ENCODE measurements around the gene STX5.
"Not testable (repeated sequence)": the region's sequence is repeated elsewhere in the genome, so short reads cannot be mapped to it uniquely, and the experiment has no call there.

The STX5 gene

DNA sequence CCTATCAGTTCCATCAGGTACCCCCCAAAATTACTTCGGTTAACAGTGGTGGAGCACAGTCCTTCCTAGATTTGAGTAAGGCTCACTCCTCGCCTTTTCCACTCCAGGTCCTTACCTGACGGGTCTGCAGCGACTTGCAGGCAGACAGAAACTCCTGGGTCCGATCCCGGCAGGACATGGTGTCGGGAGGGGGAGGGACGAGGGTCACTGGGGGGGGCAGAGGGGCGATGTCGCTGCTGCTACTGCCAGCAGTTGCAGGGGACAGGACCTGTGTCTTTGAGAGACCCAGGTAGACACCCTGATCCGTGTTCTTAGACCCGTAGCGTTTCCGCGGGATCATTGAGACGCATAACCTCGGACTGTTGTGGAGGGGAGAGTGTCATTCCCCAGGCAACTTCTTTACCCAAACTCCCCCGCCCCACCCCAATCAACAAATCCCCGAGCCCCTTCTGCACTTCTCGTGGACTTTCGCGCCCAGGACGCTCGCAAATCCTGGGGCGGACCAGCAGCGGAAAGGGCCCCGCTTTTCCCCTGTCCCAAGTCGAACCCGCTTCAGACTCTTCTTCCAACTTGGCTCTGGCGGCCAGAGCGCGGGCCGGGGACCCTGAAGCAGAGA is 839 bp downstream of the STX5 start:
- no peak for DNase-seq (ENCODE audit: low read depth)

GRCh38 chr11:62828130-62828529 is 3.7 kb downstream of the STX5 start:
- DNase-seq (ENCODE audit: low read depth), result not testable (repeated sequence)

DNA sequence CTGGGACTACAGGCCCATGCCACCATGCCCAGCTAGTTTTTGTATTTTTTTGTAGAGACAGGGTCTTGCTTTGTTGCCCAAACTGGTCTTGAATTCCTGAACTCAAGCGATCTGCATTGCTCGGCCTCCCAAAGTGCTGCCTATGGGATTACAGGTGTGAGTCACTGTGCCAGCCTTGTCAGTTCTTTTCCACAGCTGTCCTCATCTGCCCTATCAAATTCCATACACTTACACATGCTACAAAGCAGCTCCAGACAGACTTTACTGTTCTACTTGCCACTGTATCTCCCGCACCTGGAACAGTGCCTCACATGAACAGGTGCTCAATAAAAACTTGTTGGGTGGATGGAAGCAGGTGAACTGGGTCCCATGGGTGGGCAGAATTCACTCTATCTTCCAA is 8.2 kb downstream of the STX5 start:
- no peak for DNase-seq (ENCODE audit: low read depth)

- DNase-seq (ENCODE audit: low read depth), result no peak
These were observed 14.7 kb downstream of the STX5 start for GRCh38 chr11:62817129-62817528.

GRCh38 chr11:62816557-62816956 is 15.3 kb downstream of the STX5 start:
- DNase-seq (ENCODE audit: low read depth), result no peak

DNA sequence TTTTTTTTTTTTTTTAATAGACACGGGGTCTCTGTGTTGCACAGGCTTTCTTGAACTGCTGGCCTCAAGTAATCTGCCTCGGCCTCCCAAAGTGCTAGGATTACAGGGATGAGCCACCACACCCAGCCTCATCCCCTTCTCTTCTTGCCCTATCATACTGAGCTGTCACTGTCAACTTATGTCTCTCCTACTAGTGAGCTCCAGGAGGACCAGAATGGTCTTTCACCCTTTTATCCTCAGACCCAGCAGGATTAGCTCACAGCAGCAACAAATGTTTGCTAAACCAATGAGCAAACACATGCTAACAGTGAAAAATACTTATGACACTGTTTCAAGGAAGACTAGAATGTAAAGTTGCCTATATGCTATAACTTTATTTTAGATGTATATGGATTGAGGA is 20.2 kb downstream of the STX5 start:
- DNase-seq (ENCODE audit: low read depth), result no peak

- no peak for DNase-seq (ENCODE audit: low read depth)
These were observed 21.1 kb downstream of the STX5 start for GRCh38 chr11:62810748-62811147.

- DNase-seq (ENCODE audit: low read depth), result peak; percentile 42
These were observed 25.2 kb downstream of the STX5 start for GRCh38 chr11:62806611-62807121.

DNA sequence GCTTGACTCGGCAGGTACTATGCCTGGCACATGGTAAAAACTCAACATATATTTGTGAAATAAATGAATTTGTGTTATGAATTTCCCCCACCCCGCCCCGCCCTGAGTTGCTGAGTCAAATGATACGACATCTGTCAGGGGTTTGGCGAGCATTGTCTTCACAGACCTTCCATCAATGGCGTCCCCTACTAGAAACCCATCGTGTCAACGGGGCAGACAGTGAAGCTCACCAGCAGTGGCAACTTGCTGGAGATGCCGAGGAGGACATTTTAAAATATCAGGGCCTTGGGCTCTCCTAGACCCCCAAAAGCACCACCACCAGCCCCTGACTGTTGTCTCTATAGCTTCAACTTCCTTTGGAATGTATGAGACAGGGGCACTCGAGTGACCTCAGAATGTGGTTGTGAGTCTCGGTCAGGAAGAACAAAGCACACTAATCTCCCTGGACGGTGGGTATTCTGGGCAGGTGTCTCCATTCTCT is 25.9 kb downstream of the STX5 start:
- DNase-seq (ENCODE audit: low read depth), result peak; percentile 57

GRCh38 chr11:62805076-62805892 is 26.6 kb downstream of the STX5 start, which contains the start of gene NXF1:
TSS of gene NXF1 (minus strand) at chr11:62805440. CDS start at chr11:62805356, 84 bp downstream.
- DNase-seq (ENCODE audit: low read depth), result peak; percentile 94

GRCh38 chr11:62804310-62805075 is 27.4 kb downstream of the STX5 start:
- peak; percentile 58 for DNase-seq (ENCODE audit: low read depth)

DNA sequence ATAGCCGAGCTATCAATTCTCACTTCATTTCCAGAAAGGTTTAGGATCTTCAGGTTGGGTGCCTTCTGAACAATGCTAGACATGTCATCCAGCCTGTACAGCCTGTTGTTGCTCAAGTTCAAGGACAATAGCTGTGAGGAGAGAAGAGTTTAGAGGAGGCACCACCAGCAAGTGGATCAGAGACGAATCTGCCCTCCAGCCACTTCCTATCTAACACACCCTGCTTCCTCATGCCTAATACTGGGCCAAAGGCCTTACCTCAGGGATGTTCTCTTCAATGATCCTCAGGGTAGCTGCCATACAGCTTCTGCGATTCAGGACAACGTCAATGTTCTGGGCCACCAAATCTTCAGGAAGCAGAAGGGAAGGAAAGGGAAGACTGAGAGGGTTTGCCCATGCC is 30.8 kb downstream of the STX5 start:
- DNase-seq (ENCODE audit: low read depth), result no peak

DNA sequence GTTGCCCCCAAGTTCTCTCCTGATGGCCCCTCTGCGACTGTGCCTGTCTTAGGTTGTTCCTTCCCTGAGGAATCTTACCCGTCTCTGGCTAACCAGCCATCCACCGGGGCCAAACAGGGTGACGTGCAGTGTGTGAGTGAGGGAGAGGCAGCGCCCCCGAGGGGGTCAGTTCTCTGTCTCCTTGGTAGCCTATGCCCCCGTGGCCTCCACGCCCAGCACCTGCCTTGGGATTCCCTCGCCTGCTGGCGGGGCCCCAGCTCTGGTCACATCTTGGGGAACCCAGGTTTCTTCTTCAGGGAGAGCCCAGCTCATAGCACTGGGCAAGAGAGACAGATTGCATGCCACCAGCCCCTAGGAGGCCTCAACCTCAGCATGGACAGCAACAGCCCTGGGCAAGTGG is 32.4 kb downstream of the STX5 start:
- DNase-seq (ENCODE audit: low read depth), result no peak

DNA sequence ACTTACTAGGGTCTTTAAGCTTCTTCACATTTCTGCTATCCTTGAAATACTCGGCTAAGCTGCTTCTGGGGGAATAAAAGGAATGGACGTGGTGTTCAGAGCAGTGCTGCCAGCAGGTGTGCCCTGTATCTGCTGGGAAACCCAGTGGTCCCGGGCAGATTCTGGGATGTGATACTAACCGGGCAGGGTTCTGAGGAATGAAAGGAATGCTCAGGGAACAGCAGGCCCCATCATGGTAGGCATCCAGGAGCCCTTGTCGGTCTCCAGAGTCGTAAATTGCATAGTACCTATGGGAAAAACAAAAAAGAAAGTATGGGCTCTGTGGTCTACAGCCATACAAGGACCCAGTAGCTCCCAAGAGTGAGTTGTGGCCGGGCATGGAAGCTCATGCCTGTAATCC is 35.6 kb downstream of the STX5 start:
- no peak for DNase-seq (ENCODE audit: low read depth)

DNA sequence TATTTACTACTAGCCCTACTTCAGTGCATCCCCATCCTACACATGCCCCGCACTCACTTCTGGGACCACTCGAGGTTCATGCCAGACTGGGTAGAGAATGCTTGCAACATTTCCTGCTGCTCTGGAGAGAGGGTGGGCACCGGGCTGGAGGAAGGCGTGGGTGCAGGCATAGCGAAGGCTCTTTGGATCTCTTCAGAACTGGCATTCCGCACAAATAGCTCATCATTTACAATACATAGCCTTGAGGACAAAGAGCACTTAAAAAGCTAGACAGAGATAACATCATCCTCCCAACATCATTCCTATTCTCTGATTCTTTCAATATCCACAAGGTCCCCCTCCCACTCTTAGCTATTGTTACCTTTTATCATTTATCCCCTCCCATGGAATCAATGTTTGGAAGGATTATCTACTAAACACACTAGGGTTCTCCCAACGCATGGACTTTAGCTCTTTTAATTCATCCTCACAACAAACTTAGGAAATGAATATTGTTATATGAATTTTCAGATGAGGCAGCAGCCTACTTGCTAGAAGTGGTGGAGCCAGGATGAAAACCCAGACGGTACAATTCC is 37.6 kb downstream of the STX5 start:
- DNase-seq (ENCODE audit: low read depth), result peak; percentile 38

- no peak for DNase-seq (ENCODE audit: low read depth)
These were observed 39.7 kb downstream of the STX5 start for GRCh38 chr11:62792202-62792575.

- peak; percentile 87 for DNase-seq (ENCODE audit: low read depth)
These were observed 40.2 kb downstream of the STX5 start, which contains the start of gene TMEM223 for GRCh38 chr11:62791501-62792201. TSS of gene TMEM223 (minus strand) at chr11:62792006. CDS start at chr11:62791994, 12 bp downstream.

DNA sequence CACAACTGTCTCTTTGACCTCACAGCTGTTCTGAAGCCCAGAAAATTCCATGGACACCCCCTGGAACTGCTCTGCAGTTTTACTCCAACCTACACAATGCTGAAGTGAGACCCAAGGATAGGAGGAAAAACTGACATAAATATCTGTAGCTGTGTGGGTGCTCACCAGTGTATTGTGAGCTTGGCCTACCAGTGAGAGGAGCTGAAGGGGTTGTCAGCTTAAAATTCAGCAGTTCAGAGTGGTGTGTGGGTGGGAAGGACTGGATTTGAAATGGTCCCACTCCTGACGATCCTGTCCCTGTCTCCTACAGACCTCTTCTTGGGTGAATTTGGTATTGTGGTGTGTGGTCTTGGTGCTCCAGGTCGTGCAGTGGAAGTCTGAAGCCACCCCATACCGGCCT is 42.3 kb downstream of the STX5 start:
- DNase-seq (ENCODE audit: low read depth), result no peak

DNA sequence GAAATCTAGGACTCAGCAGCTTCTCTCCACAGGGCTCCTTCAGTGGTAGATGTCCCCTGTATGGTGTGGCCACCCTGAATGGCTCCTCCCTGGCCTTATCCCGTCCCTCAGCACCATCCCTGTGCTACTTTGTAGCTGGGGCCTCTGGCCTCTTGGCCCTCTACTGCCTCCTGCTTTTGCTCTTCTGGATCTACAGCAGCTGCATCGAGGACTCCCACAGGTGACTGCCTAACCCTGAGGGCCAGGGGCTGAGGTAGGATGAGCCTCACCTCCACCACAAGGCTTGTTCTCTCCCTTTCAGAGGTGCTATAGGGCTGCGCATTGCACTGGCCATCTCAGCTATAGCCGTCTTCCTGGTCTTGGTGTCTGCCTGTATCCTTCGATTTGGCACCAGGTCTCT is 42.9 kb downstream of the STX5 start:
- DNase-seq (ENCODE audit: low read depth), result no peak

GRCh38 chr11:62787005-62787759 is 44.7 kb downstream of the STX5 start, which contains the start of gene TMEM179B:
TSS of gene TMEM179B (plus strand) at chr11:62787402. CDS start at chr11:62787432, 30 bp downstream.
- peak; percentile 100 for DNase-seq (ENCODE audit: low read depth)

All from ELR (cell line).